GM18873 (cell line): ENCODE data around the gene UBE2J2.

Source experiments
- ATAC-seq: cut with Tn5 transposase; IDR thresholded peaks from one replicate; pipeline ENCODE4 v1.9.1; 2021; ENCODE audit warnings: mild to moderate bottlenecking, moderate library complexity, moderate number of reproducible peaks; ENCODE audit not compliant: unreplicated experiment, low FRiP score

UBE2J2 gene

GRCh38 chr1:1296070-1297061, 22.7 kb upstream of the UBE2J2 start:
- ATAC-seq, result no peak

- no peak for ATAC-seq
These were observed 21.7 kb upstream of the UBE2J2 start for GRCh38 chr1:1295154-1295923.

- no peak for ATAC-seq
These were observed 20.7 kb upstream of the UBE2J2 start for GRCh38 chr1:1294250-1294890.

GRCh38 chr1:1293263-1294249, 19.9 kb upstream of the UBE2J2 start:
- ATAC-seq, result no peak

- no peak for ATAC-seq
These were observed 19.2 kb upstream of the UBE2J2 start for GRCh38 chr1:1292851-1293250.

GRCh38 chr1:1292442-1292779, 18.8 kb upstream of the UBE2J2 start:
- ATAC-seq, result no peak

GRCh38 chr1:1291548-1292441, 18.1 kb upstream of the UBE2J2 start:
- no peak for ATAC-seq

- ATAC-seq, result no peak
These were observed 17.4 kb upstream of the UBE2J2 start for GRCh38 chr1:1291023-1291528.

GRCh38 chr1:1290238-1290731, 16.6 kb upstream of the UBE2J2 start:
- ATAC-seq, result no peak

GRCh38 chr1:1287288-1288110, 13.8 kb upstream of the UBE2J2 start:
- ATAC-seq, result no peak

- no peak for ATAC-seq
These were observed 12.9 kb upstream of the UBE2J2 start for GRCh38 chr1:1286313-1287261.

GRCh38 chr1:1285611-1286311, 12.1 kb upstream of the UBE2J2 start:
- no peak for ATAC-seq

- no peak for ATAC-seq
These were observed 11.5 kb upstream of the UBE2J2 start for GRCh38 chr1:1285102-1285571.

- no peak for ATAC-seq
These were observed 10.8 kb upstream of the UBE2J2 start for GRCh38 chr1:1284221-1285101.

- no peak for ATAC-seq
These were observed 10.2 kb upstream of the UBE2J2 start for GRCh38 chr1:1283821-1284220.
